ENCODE results near the gene F2.

- TF ChIP-seq POLR2A (IDR thresholded peaks at IDR 0.05) (no peak), CTCF (IDR thresholded peaks at IDR 0.05) (no peak), POLR2AphosphoS5 (IDR thresholded peaks at IDR 0.05) (no peak), EP300 (IDR thresholded peaks at IDR 0.05) (no peak)
These were observed 20.4 kb upstream of the F2 start for GRCh38 chr11:46698597-46698996.
